Activated CD4-positive, alpha-beta T cell treated with anti-CD3 and anti-CD28 coated beads, Interleukin-2, amount 50 U/mL, for 16 hours (primary cell): Measurements from ENCODE around the gene ADCY6.

Experiments
- DNase-seq: peaks from one replicate; pipeline ENCODE4 v3.0.0-alpha.2; 2020

The ADCY6 gene

GRCh38 chr12:48788854-48789775, at the start of gene ADCY6:
Gene ADCY6 (minus strand): TSS chr12:48789089. CDS start chr12:48783434, 5,655 bp downstream.
- no peak for DNase-seq

GRCh38 chr12:48838048-48838447, 49.2 kb upstream of the ADCY6 start:
- DNase-seq = no peak

GRCh38 chr12:48832321-48833060, 43.6 kb upstream of the ADCY6 start:
- no peak for DNase-seq

GRCh38 chr12:48831257-48831656, 42.4 kb upstream of the ADCY6 start:
- DNase-seq = no peak

- no peak for DNase-seq
Measured at GRCh38 chr12:48828841-48829575, 40.1 kb upstream of the ADCY6 start.

GRCh38 chr12:48828293-48828692, 39.4 kb upstream of the ADCY6 start:
- no peak for DNase-seq

- DNase-seq = no peak
Measured at GRCh38 chr12:48827513-48828096, 38.7 kb upstream of the ADCY6 start.

GRCh38 chr12:48827026-48827425, 38.1 kb upstream of the ADCY6 start:
- DNase-seq = no peak

GRCh38 chr12:48826209-48826855, 37.4 kb upstream of the ADCY6 start:
- no peak for DNase-seq

GRCh38 chr12:48824905-48825304, 36.0 kb upstream of the ADCY6 start:
- DNase-seq = no peak

GRCh38 chr12:48824112-48824511, 35.2 kb upstream of the ADCY6 start:
- DNase-seq = peak; percentile 41

GRCh38 chr12:48823281-48823680, 34.4 kb upstream of the ADCY6 start:
- DNase-seq = no peak

- no peak for DNase-seq
Measured at GRCh38 chr12:48822711-48823110, 33.8 kb upstream of the ADCY6 start.

GRCh38 chr12:48822139-48822538, 33.2 kb upstream of the ADCY6 start:
- DNase-seq = no peak

GRCh38 chr12:48819986-48820725, 31.3 kb upstream of the ADCY6 start:
- DNase-seq = no peak

- DNase-seq = no peak
Measured at GRCh38 chr12:48818831-48819590, 30.1 kb upstream of the ADCY6 start.

- DNase-seq = peak; percentile 64
Measured at GRCh38 chr12:48817873-48818830, 29.3 kb upstream of the ADCY6 start, which contains the start of gene CACNB3. Gene CACNB3 (plus strand): TSS chr12:48818496. CDS start chr12:48818930, 434 bp downstream.

- no peak for DNase-seq
Measured at GRCh38 chr12:48816143-48816854, 27.4 kb upstream of the ADCY6 start.
